Sigmoid colon (tissue), 7 donors: ENCODE results near the gene PTGER4. TPM values are rescaled to one million over a fixed set of nuclear protein-coding genes. Genes with fewer than 3 reads are reported as not detected.

ENCODE experiments used
- DNase-seq: peaks from one replicate; pipeline ENCODE4 v3.0.0-alpha.2; 2019
- H3K27ac ChIP-seq, 4 donors: fragments of 200-600 bp; sonication (generic); one replicate each; pipeline ENCODE4 v1.5.1; 2016 to 2019; ENCODE audit warnings: mild to moderate bottlenecking in 1 of 4
- H3K27me3 ChIP-seq, 3 donors: fragments of 200-600 bp; sonication (generic); one replicate each; pipeline ENCODE4 v1.5.1; 2019; ENCODE audit warnings: mild to moderate bottlenecking in 1 of 3
- H3K36me3 ChIP-seq, 4 donors: fragments of 200-600 bp; sonication (generic); one replicate each; pipeline ENCODE4 v1.5.1; 2016 to 2019
- H3K4me1 ChIP-seq, 4 donors: fragments of 200-600 bp; sonication (generic); one replicate each; pipeline ENCODE4 v1.5.1; 2017 to 2019
- H3K4me3 ChIP-seq, 4 donors: fragments of 200-600 bp; sonication (generic); one replicate each; pipeline ENCODE4 v1.5.1; 2017 to 2019; ENCODE audit warnings: mild to moderate bottlenecking in 2 of 4, moderate library complexity in 1 of 4
- H3K9me3 ChIP-seq, 4 donors: fragments of 200-600 bp in 3 of 4; sonication (generic) in 3 of 4; one replicate each; pipeline versions ENCODE4 v1.5.1 to v1.6.1; 2013 to 2019
- CTCF ChIP-seq, 4 experiments: fragments of 450-650 bp in 3 of 4; fragments of 200-600 bp in 1 of 4; IDR thresholded peaks; one replicate each; pipeline ENCODE4 v1.5.1; 2016 to 2019; ENCODE audit warnings: antibody characterized with exemption in 4 of 4, mild to moderate bottlenecking in 3 of 4, moderate library complexity in 2 of 4
- EP300 ChIP-seq, 4 donors: sonication (generic); formaldehyde crosslinking; IDR thresholded peaks; one replicate each; pipeline ENCODE4 v1.6.1; 2017; ENCODE audit warnings: antibody characterized with exemption in 4 of 4
- POLR2A ChIP-seq, 2 donors: fragments of 450-650 bp; IDR thresholded peaks; one replicate each; pipeline ENCODE4 v1.6.1; 2016; ENCODE audit warnings: antibody characterized with exemption in 2 of 2, mild to moderate bottlenecking in 2 of 2, moderate library complexity in 2 of 2
- POLR2AphosphoS5 ChIP-seq, 4 donors: sonication (generic); formaldehyde crosslinking; IDR thresholded peaks; one replicate each; pipeline ENCODE4 v1.6.1; 2017; ENCODE audit warnings: antibody characterized with exemption in 4 of 4
- WGBS, 2 donors: extraction: QIAGEN DNeasy Blood & Tissue Kit; methylation state at CpG; one replicate each; pipeline ENCODE4 v1.1.7; 2013; 5-methylcytosine and 5-hydroxymethylcytosine counted together
- intact Hi-C: fragments of 100-400 bp; cut with DNase I; formaldehyde crosslinking; loops from one replicate; pipeline ENCODE4 v1.15.1; 2023
- polyA plus RNA-seq, 3 donors: library from polyadenylated mRNA; stranded (reverse); fragments of 200-250 nt; gene quantifications; one replicate each; pipeline ENCODE4 v1.2.3, GENCODE V29; 2013
- total RNA-seq, 4 donors: library from RNA; depleted of rRNA; stranded (reverse); fragments of >200 nt; gene quantifications; one replicate each; pipeline ENCODE4 v1.1.0, GENCODE V29; 2016
- donor health status: healthy with polysubstance abuse.
- donor health status: Bipolar disorder and iron deficiency.
- donor health status: healthy.

Gene PTGER4
- total and polyA plus RNA-seq, 7 donors = 9.0 to 77.7 (median 44.3) TPM

- Histone ChIP-seq H3K4me3 (no peak overlapping the region), H3K4me1 (peaks cover 0 to 42% (median 22%) of the 10 kb centered on the region in 4 donors), H3K36me3 (peaks cover 0 to 7% (median 0%) of the 10 kb centered on the region in 4 donors), H3K27me3 (no peaks in the 10 kb centered on the region), H3K27ac (peak overlapping the region; percentile 85 to 93 (median 90)), H3K9me3 (no peaks in the 10 kb centered on the region)
- TF ChIP-seq EP300 (IDR thresholded peaks at IDR 0.05) = no peak
- intact Hi-C loops = no loop called here
- WGBS, 2 donors = 20 to 66% methylated on average over 3 of the region's 3 CpGs
- DNase-seq = peak; percentile 79
Measured at GRCh38 chr5:40676613-40677343, 2.9 kb upstream of the PTGER4 start.

- no peaks in the 10 kb centered on the region for H3K9me3 ChIP-seq
- no peaks in the 10 kb centered on the region for H3K27me3 ChIP-seq
- H3K4me3 ChIP-seq = no peak overlapping the region
- intact Hi-C loops = no loop called here
- peaks cover 0 to 8% (median 0%) of the 10 kb centered on the region in 4 donors for H3K36me3 ChIP-seq
- H3K27ac ChIP-seq = peak overlapping the region; percentile 85 to 93 (median 90)
- no peak for TF ChIP-seq CTCF (IDR thresholded peaks at IDR 0.05)
- TF ChIP-seq POLR2A (IDR thresholded peaks at IDR 0.05) = no peak
- no peak for TF ChIP-seq EP300 (IDR thresholded peaks at IDR 0.05)
- no peak for TF ChIP-seq POLR2AphosphoS5 (IDR thresholded peaks at IDR 0.05)
- peaks cover 0 to 48% (median 22%) of the 10 kb centered on the region in 4 donors for H3K4me1 ChIP-seq
- DNase-seq = no peak
- 18 to 58% methylated on average over 2 of the region's 2 CpGs for WGBS, 2 donors
Measured at GRCh38 chr5:40677456-40677855, 2.3 kb upstream of the PTGER4 start.

GRCh38 chr5:40678026-40678425, 1.7 kb upstream of the PTGER4 start:
- H3K36me3 ChIP-seq = peaks cover 0 to 8% (median 0%) of the 10 kb centered on the region in 4 donors
- 6 to 21% methylated on average over 2 of the region's 2 CpGs for WGBS, 2 donors
- no peaks in the 10 kb centered on the region for H3K9me3 ChIP-seq
- H3K4me3 ChIP-seq = peak overlapping the region in 2 of 4 donors; percentile 80 to 84
- H3K27ac ChIP-seq = peak overlapping the region; percentile 85 to 93 (median 90)
- no peaks in the 10 kb centered on the region for H3K27me3 ChIP-seq
- peaks cover 0 to 50% (median 22%) of the 10 kb centered on the region in 4 donors for H3K4me1 ChIP-seq
- DNase-seq = no peak
- no peak for TF ChIP-seq EP300 (IDR thresholded peaks at IDR 0.05)
- no peak for TF ChIP-seq POLR2AphosphoS5 (IDR thresholded peaks at IDR 0.05)
- no peak for TF ChIP-seq CTCF (IDR thresholded peaks at IDR 0.05)
- intact Hi-C loops = no loop called here

- H3K4me1 ChIP-seq = peaks cover 0 to 55% (median 24%) of the 10 kb centered on the region in 4 donors
- H3K27ac ChIP-seq = peak overlapping the region; percentile 85 to 93 (median 90)
- no peak for DNase-seq
- H3K36me3 ChIP-seq = peaks cover 0 to 8% (median 0%) of the 10 kb centered on the region in 4 donors
- peak overlapping the region; percentile 61 to 84 (median 78) for H3K4me3 ChIP-seq
- intact Hi-C loops = no loop called here
- no peaks in the 10 kb centered on the region for H3K9me3 ChIP-seq
- no peaks in the 10 kb centered on the region for H3K27me3 ChIP-seq
- TF ChIP-seq POLR2A (IDR thresholded peaks at IDR 0.05) (peak in 1 of 2 donors; percentile 44), EP300 (IDR thresholded peaks at IDR 0.05) (no peak)
- 2 to 11% methylated on average over 12 of the region's 12 CpGs for WGBS, 2 donors
Measured at GRCh38 chr5:40678460-40679147, 1.1 kb upstream of the PTGER4 start.

GRCh38 chr5:40679148-40679912, 385 bp upstream of the PTGER4 start:
- intact Hi-C loops = no loop called here
- Histone ChIP-seq H3K9me3 (no peaks in the 10 kb centered on the region), H3K27me3 (no peaks in the 10 kb centered on the region), H3K27ac (peak overlapping the region; percentile 85 to 93 (median 90)), H3K36me3 (peaks cover 0 to 8% (median 0%) of the 10 kb centered on the region in 4 donors), H3K4me3 (peak overlapping the region; percentile 61 to 84 (median 78)), H3K4me1 (peaks cover 0 to 58% (median 26%) of the 10 kb centered on the region in 4 donors)
- DNase-seq = peak; percentile 97
- TF ChIP-seq CTCF (IDR thresholded peaks at IDR 0.05) = no peak
- TF ChIP-seq POLR2A (IDR thresholded peaks at IDR 0.05) = peak in 1 of 2 donors; percentile 20
- peak; percentile 4 to 69 (median 56) for TF ChIP-seq POLR2AphosphoS5 (IDR thresholded peaks at IDR 0.05)
- peak in 1 of 4 donors; percentile 6 for TF ChIP-seq EP300 (IDR thresholded peaks at IDR 0.05)
- 0 to 1% methylated on average over 60 of the region's 60 CpGs for WGBS, 2 donors
